ENCODE results near the gene ALOXE3. TPM values are rescaled to one million over a fixed set of nuclear protein-coding genes. Genes with fewer than 3 reads are reported as not detected.

The ALOXE3 gene
- total RNA-seq, 2 experiments from 2014 or later: 0.81 to 0.91 TPM

DNA sequence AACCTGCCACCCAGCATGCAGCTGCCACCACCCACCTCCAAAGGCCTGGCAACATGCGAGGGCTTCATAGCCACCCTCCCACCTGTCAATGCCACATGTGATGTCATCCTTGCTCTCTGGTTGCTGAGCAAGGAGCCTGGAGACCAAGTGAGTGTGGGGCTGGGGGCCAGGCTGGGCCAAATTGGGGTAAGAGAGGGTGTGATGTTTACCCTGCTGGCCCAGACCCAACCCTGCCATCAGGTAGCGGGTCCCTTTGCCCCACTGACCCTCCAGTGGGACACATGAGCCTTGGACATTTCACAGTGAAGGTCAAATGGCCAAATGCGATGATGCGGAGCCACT, 70.6 kb downstream of the ALOXE3 start:
- no peaks in the 10 kb centered on the region for H3K36me3 ChIP-seq (ENCODE audit: insufficient read depth, low read length)
- Mint-ChIP-seq H3K4me1 (ENCODE audit: low read depth) (no peaks in the 10 kb centered on the region), H3K4me3 (no peak overlapping the region), H3K27me3 (no peaks in the 10 kb centered on the region), H3K9me3 (no peaks in the 10 kb centered on the region), H3K36me3 (ENCODE audit: low read depth) (no peaks in the 10 kb centered on the region), H3K27ac (no peak overlapping the region)
- intact Hi-C loops (cut with DNase I, micrococcal nuclease): no loop called here
- no peak for ATAC-seq (ENCODE audit: poor library complexity)
- no peaks in the 10 kb centered on the region for H3K9me3 ChIP-seq (ENCODE audit: control insufficient read depth in 1 of 2, insufficient read depth in 1 of 2, low read length in 2 of 2)
- no peak overlapping the region for H3K27ac ChIP-seq (ENCODE audit: low read depth in 1 of 2, low read length in 2 of 2)
- TF ChIP-seq, protein P1, sequence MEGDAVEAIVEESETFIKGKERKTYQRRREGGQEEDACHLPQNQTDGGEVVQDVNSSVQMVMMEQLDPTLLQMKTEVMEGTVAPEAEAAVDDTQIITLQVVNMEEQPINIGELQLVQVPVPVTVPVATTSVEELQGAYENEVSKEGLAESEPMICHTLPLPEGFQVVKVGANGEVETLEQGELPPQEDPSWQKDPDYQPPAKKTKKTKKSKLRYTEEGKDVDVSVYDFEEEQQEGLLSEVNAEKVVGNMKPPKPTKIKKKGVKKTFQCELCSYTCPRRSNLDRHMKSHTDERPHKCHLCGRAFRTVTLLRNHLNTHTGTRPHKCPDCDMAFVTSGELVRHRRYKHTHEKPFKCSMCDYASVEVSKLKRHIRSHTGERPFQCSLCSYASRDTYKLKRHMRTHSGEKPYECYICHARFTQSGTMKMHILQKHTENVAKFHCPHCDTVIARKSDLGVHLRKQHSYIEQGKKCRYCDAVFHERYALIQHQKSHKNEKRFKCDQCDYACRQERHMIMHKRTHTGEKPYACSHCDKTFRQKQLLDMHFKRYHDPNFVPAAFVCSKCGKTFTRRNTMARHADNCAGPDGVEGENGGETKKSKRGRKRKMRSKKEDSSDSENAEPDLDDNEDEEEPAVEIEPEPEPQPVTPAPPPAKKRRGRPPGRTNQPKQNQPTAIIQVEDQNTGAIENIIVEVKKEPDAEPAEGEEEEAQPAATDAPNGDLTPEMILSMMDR (IDR thresholded peaks at IDR 0.05): no peak
- H3K27me3 ChIP-seq (ENCODE audit: control insufficient read depth in 1 of 2, insufficient read depth in 2 of 2, low read length in 2 of 2): no peaks in the 10 kb centered on the region
- H3K4me1 ChIP-seq (ENCODE audit: insufficient read depth, low read length): no peaks in the 10 kb centered on the region
- CTCF ChIA-PET: no interaction called here
- POLR2A ChIA-PET: no interaction called here
- no peak overlapping the region for H3K4me3 ChIP-seq (ENCODE audit: low read length)
- no peak for DNase-seq

GRCh38 chr17:8046929-8047768, 71.2 kb downstream of the ALOXE3 start:
- CTCF ChIA-PET: no interaction called here
- POLR2A ChIA-PET: no interaction called here
- Mint-ChIP-seq H3K4me3 (no peak overlapping the region), H3K36me3 (ENCODE audit: low read depth) (no peaks in the 10 kb centered on the region), H3K4me1 (ENCODE audit: low read depth) (no peaks in the 10 kb centered on the region), H3K27me3 (no peaks in the 10 kb centered on the region), H3K9me3 (no peaks in the 10 kb centered on the region), H3K27ac (no peak overlapping the region)
- Histone ChIP-seq H3K27me3 (ENCODE audit: control insufficient read depth in 1 of 2, insufficient read depth in 2 of 2, low read length in 2 of 2) (no peaks in the 10 kb centered on the region), H3K27ac (ENCODE audit: low read depth in 1 of 2, low read length in 2 of 2) (no peak overlapping the region), H3K9me3 (ENCODE audit: control insufficient read depth in 1 of 2, insufficient read depth in 1 of 2, low read length in 2 of 2) (no peaks in the 10 kb centered on the region), H3K36me3 (ENCODE audit: insufficient read depth, low read length) (no peaks in the 10 kb centered on the region), H3K4me1 (ENCODE audit: insufficient read depth, low read length) (no peaks in the 10 kb centered on the region), H3K4me3 (ENCODE audit: low read length) (no peak overlapping the region)
- ATAC-seq (ENCODE audit: poor library complexity) (no peak), DNase-seq (no peak)
- TF ChIP-seq, protein P1 (IDR thresholded peaks at IDR 0.05): no peak
- intact Hi-C loops (cut with DNase I, micrococcal nuclease): no loop called here

DNA sequence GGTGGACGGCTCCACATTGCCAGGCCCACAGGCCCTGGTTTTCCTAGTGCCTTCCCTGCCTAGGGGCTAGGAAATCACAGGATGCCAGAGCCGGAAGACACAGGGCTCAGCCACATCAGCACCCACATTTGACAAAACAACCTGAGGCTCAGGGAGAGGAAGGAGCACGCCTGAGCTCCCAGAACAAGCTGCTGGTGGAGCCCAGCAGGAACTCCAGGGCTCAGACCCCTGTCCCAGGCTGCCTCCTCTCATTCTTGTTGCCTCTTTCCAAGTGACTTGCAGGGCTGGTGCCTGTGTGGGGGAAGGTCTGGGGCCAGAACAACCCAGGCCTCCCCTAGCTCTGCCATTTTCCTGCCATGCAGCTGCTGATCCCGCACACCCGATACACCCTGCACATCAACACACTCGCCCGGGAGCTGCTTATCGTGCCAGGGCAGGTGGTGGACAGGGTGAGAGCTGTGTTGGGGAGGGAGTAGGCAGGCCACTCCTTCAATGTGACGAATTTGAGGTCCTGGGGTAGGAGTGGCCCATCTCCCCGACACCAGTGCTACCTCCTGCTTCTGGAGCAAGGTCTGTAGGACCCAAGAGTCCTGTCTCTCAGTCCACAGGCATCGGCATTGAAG, 71.9 kb downstream of the ALOXE3 start:
- H3K27me3 Mint-ChIP-seq: peaks cover 3% of the 10 kb centered on the region
- TF ChIP-seq, protein P1 (IDR thresholded peaks at IDR 0.05): no peak
- ChIA-PET POLR2A (no interaction called here), CTCF (no interaction called here)
- no peaks in the 10 kb centered on the region for H3K36me3 Mint-ChIP-seq (ENCODE audit: low read depth)
- Histone ChIP-seq H3K27me3 (ENCODE audit: control insufficient read depth in 1 of 2, insufficient read depth in 2 of 2, low read length in 2 of 2) (no peaks in the 10 kb centered on the region), H3K36me3 (ENCODE audit: insufficient read depth, low read length) (no peaks in the 10 kb centered on the region), H3K4me1 (ENCODE audit: insufficient read depth, low read length) (no peaks in the 10 kb centered on the region), H3K4me3 (ENCODE audit: low read length) (no peak overlapping the region), H3K27ac (ENCODE audit: low read depth in 1 of 2, low read length in 2 of 2) (no peak overlapping the region), H3K9me3 (ENCODE audit: control insufficient read depth in 1 of 2, insufficient read depth in 1 of 2, low read length in 2 of 2) (no peaks in the 10 kb centered on the region)
- H3K9me3 Mint-ChIP-seq: no peaks in the 10 kb centered on the region
- DNase-seq: no peak
- no peak overlapping the region for H3K27ac Mint-ChIP-seq
- intact Hi-C loops (cut with DNase I, micrococcal nuclease): no loop called here
- no peak overlapping the region for H3K4me3 Mint-ChIP-seq
- no peak for ATAC-seq (ENCODE audit: poor library complexity)
- no peaks in the 10 kb centered on the region for H3K4me1 Mint-ChIP-seq (ENCODE audit: low read depth)

Small RNA genes lying within 50 kb of the gene (microRNA-seq; reads per million reads assigned to microRNA genes)
- not detected for gene MIR4314 (ENCODE audit: borderline microRNAs expressed, borderline replicate concordance)
- 0.61 reads per million for gene MIR6883 (ENCODE audit: borderline microRNAs expressed, borderline replicate concordance)

Other genes starting within 250 kb of the ALOXE3 start
- gene CHD3, start 229.7 kb downstream of the ALOXE3 start, total RNA-seq: 100 to 1,000 TPM; 263 to 297 TPM
- gene RNF227, start 202.2 kb downstream of the ALOXE3 start, total RNA-seq: 1 to 10 TPM; 3.2 to 3.5 TPM
- 1 to 10 TPM; 7.1 to 8.2 TPM for gene KCNAB3, start 188.7 kb downstream of the ALOXE3 start, total RNA-seq
- 10 to 100 TPM; 39.3 to 39.5 TPM for gene TRAPPC1, start 186.6 kb downstream of the ALOXE3 start, total RNA-seq
- 10 to 100 TPM; 20.6 to 21.9 TPM for gene CNTROB, start 186.3 kb downstream of the ALOXE3 start, total RNA-seq
- gene GUCY2D, start 115.9 kb downstream of the ALOXE3 start, total RNA-seq: under 1 TPM in 1 of 2 experiments, not detected in 1; 0.06 TPM
- not detected for gene ALOX15B, start 79.5 kb downstream of the ALOXE3 start, total RNA-seq
- under 1 TPM in 1 of 2 experiments, not detected in 1; 0.41 TPM for gene ALOX12B, start 30.8 kb downstream of the ALOXE3 start, total RNA-seq
- under 1 TPM; 0.52 to 0.53 TPM for gene HES7, start 5.6 kb upstream of the ALOXE3 start, total RNA-seq
- gene PER1, start 33.9 kb upstream of the ALOXE3 start, total RNA-seq: 1,000 to 10,000 TPM; 1,723 to 1,794 TPM
- gene VAMP2, start 44.4 kb upstream of the ALOXE3 start, total RNA-seq: 100 to 1,000 TPM; 351 to 366 TPM
- 10 to 100 TPM; 12.2 to 12.9 TPM for gene TMEM107, start 57.9 kb upstream of the ALOXE3 start, total RNA-seq
- 1 to 10 TPM; 6.1 to 6.4 TPM for gene BORCS6, start 71.7 kb upstream of the ALOXE3 start, total RNA-seq
- gene AURKB, start 92.1 kb upstream of the ALOXE3 start, total RNA-seq: 1 to 10 TPM in 1 of 2 experiments, under 1 TPM in 1; 0.56 to 1.4 TPM
- gene CTC1, start 129.5 kb upstream of the ALOXE3 start, total RNA-seq: 100 to 1,000 TPM; 259 to 269 TPM
- 10 to 100 TPM; 22.3 to 23.0 TPM for gene PFAS, start 130.8 kb upstream of the ALOXE3 start, total RNA-seq
- 10 to 100 TPM; 23.1 to 24.6 TPM for gene RANGRF, start 170.2 kb upstream of the ALOXE3 start, total RNA-seq
- gene SLC25A35, start 176.9 kb upstream of the ALOXE3 start, total RNA-seq: 1 to 10 TPM; 3.6 to 4.1 TPM
- not detected for gene ARHGEF15, start 191.7 kb upstream of the ALOXE3 start, total RNA-seq
- gene ODF4, start 221.3 kb upstream of the ALOXE3 start, total RNA-seq: not detected